Retinal pigment epithelial cell (primary cell): ENCODE measurements around the gene THSD8.
A peak's percentile ranks its signal among the peaks of the same experiment; 100 is the strongest.
"Not testable (repeated sequence)": the region's sequence is repeated elsewhere in the genome, so short reads cannot be mapped to it uniquely, and the experiment has no call there.

Experiments used
- DNase-seq: peaks from one replicate; pipeline ENCODE4 v3.0.0-alpha.2; 2010; ENCODE audit warnings: low read depth
- H3K4me3 ChIP-seq: 2 replicates; pipeline ENCODE4 v1.5.1; 2011; ENCODE audit warnings: mild to moderate bottlenecking, low read length, control low read depth, moderate library complexity
- TF ChIP-seq, protein P1 (sequence below): conservative IDR thresholded peaks from 2 replicates; pipeline ENCODE4 v1.5.1; 2011; ENCODE audit warnings: low read depth, low read length, control low read depth, inconsistent platforms

Gene THSD8

DNA sequence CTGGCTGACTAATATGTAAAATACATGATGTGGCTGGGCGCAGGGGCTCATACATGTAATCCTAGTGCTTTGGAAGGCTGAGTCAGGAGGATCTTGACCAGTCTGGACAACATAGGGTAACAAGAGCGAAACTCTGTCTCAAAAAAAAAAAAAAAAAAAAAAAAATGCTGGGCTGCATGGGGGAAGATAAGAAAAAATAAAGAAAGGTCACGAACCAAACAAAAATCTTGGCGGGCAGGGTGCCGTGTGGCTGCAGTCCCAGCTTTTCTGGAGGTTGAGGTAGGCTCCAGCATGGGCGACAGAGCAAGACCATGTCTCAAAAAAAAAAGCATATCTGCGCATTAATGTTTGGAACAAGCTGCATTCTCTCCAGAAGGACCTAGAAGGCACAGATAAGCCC lies 13.2 kb downstream of the THSD8 start:
- DNase-seq: no peak
- H3K4me3 ChIP-seq: no peak overlapping the region
- TF ChIP-seq, protein P1, sequence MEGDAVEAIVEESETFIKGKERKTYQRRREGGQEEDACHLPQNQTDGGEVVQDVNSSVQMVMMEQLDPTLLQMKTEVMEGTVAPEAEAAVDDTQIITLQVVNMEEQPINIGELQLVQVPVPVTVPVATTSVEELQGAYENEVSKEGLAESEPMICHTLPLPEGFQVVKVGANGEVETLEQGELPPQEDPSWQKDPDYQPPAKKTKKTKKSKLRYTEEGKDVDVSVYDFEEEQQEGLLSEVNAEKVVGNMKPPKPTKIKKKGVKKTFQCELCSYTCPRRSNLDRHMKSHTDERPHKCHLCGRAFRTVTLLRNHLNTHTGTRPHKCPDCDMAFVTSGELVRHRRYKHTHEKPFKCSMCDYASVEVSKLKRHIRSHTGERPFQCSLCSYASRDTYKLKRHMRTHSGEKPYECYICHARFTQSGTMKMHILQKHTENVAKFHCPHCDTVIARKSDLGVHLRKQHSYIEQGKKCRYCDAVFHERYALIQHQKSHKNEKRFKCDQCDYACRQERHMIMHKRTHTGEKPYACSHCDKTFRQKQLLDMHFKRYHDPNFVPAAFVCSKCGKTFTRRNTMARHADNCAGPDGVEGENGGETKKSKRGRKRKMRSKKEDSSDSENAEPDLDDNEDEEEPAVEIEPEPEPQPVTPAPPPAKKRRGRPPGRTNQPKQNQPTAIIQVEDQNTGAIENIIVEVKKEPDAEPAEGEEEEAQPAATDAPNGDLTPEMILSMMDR: no peak

DNA sequence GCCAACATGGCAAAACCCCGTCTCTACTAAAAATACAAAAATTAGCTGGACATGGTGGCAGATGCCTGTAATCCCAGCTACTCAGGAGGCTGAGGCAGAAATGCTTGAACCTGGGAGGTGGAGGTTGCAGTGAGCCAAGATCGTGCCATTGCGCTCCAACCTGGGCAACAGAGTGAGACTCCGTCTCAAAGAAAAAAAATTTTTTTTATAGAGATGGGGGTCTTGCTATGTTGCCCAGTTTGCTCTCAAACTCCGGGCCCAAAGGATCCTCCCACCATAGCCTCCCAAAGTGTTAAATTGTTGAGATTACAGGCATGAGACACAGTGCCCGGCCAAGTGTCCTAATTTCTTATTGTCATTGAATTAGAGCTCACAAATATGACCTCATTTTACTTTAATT lies 15.3 kb downstream of the THSD8 start:
- not testable (repeated sequence) for H3K4me3 ChIP-seq, DNase-seq

DNA sequence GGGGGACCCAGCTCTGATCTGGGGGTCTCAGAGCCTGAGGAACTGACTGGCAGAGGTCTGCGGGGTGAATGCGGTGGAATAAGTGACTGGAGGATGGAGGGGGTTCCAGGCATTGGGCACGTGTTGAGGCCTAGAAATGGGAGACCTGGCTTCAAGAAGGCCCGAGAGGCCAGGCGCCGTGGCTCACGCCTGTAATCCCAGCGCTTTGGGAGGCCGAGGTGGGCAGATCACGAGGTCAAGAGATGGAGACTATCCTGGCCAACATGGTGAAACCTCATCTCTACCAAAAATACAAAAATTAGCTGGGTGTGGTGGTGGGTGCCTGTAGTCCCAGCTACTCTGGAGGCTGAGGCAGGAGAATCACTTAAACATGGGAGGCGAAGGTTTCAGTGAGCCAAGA lies 15.9 kb downstream of the THSD8 start:
- not testable (repeated sequence) for H3K4me3 ChIP-seq, DNase-seq

DNA sequence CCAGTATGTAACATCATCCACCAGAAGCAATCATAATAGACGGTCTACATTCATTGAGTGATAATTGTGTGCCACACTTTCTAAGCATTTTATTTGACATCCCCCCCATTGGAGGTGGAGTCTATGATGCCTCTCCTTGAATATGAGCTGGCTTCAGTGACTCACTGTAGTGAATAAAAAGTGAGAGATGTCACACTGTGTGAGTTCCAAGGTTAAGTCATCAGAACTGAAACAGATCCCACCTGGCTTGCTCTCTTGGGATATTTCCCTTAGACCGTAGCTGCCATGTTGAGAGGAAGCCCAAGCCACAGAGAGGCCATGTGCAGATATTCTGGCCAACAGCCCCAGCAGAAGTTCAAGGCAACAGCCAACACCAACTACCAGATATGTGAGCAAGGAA lies 19.9 kb downstream of the THSD8 start:
- H3K4me3 ChIP-seq: no peak overlapping the region
- no peak for DNase-seq
- TF ChIP-seq, protein P1: no peak

DNA sequence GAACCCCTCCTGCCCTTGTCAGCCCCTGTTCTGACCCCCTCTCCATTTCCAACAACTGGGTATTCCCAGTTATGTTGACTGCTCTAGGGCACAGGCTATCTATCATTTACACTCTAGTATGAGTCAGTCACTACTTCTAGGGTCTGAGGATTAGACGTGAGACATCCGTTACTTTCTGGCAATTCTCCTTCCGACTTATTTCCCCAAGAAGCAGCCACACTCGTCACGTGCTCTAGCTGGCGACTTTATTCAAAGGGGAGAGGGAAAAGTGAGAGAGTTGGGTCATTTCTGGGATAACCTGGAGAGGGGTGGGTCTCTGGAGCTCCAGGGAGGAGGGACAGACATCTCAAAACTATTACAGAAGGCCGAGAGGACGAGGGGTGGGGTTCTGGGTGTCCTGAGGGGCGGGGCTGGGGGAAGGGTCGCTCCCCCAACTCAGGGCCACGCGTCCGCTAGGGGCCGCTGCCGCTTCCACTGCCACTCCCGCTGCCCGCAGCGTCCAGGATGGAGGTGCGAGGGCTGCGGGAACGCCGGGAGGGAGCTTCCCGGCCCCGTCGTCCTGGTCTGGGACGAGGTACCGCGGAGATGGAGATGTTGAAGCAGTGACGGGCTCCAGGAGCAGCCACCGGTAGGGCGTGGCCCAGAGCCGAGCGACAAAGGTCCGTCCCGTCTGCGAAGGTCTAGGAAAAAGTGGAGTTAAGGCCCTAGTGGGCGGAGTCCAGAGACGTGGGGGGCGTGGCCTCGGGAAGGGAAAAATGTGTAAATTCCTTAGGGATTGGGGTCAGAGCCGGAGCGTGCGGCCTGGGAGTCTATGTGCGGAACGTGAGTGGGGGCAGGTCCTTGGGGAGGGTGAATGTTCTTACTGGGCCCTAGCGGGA lies 23.6 kb downstream of the THSD8 start:
- no peak overlapping the region for H3K4me3 ChIP-seq
- TF ChIP-seq, protein P1: peak; percentile 61
- DNase-seq: no peak

DNA sequence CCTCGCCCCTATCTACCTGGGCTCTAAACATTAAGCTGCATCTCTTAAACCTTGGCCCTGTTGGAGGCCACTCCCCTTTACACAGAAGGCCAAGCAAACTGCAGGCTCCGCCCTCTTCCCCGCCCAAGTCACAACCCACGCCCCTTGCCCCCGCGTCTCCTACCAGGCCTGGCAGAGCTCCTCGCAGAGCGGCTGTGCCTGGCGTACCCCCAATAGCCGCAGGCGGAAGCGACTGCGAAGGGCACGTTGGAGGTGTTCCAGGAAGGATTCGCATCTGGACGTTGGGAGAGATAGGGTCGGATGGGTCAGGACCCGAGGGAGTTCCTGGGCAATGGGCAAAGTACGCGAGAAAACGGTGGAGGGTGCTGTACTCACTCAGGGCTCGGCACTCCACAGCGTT lies 26.6 kb downstream of the THSD8 start:
- DNase-seq: no peak
- H3K4me3 ChIP-seq: no peak overlapping the region
- TF ChIP-seq, protein P1: no peak

DNA sequence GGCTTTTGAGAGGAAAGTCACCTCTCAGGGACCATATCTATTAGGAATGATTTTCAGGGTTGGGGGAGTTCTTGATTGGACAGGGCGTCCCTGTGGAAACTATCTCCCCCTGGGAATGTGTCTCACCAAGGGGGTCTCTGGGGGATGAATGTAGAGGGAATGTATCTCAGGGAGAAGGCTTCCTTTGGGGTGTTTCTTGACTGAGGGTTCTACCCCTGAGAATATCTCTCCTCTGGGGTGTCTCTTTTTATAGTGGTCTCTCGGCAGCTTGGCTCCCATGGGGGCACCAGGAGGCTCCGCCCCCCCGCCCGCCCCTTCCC lies 31.5 kb downstream of the THSD8 start:
- no peak for DNase-seq
- no peak overlapping the region for H3K4me3 ChIP-seq
- TF ChIP-seq, protein P1: no peak

DNA sequence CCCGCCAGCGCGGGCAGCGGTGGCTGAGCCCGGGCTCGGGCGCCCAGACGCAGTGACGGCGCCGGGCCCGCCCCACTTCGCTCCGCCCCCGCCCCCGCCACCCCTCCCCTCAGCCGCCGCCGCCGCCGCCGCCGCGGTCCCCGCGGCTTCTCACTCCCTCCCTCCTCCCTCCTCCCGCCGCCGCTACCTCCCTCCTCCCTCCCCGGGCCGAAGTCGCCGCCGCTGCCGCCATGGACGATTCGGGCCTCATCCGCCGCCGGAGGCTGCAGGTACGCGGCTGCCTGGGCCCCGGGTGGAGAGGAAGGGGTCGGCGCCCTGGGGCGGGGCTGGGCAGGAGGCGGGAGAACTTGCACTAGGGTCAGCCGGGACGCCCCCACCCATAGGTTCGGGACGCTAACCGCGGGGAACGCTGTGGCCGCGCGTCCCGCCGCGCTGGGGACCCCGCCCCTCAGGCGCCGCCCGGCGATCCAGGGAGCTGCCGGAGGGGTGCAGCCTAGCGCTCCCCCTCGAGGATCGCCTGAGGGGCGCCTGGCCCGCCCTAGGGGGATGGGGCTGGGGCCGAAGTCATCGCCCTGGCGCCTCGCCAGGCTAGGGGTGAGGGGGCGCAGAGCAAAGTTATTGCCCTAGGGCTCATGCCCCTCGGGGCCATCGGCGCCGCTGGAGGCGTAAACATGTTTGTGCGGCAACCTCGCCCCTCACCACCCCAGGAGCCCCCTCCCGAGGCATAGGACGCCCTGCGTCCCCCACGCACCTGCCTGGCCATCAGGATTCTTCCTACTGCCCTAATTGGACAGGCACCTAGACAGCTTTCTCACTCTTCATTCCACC lies 32.1 kb downstream of the THSD8 start:
- TF ChIP-seq, protein P1: no peak
- H3K4me3 ChIP-seq: peak overlapping the region; percentile 35
- DNase-seq: no peak
